Subcutaneous adipose tissue (tissue), 4 donors: Measurements from ENCODE around the gene WDR91. TPM values are rescaled to one million over a fixed set of nuclear protein-coding genes. Genes with fewer than 3 reads are reported as not detected.

Source experiments
- total RNA-seq, 4 donors: library from RNA; depleted of rRNA; stranded (reverse); fragments of >200 nt; gene quantifications; one replicate each; pipeline ENCODE4 v1.1.0, GENCODE V29; 2016
- TF ChIP-seq, protein P1 (sequence below): fragments of 450-650 bp; IDR thresholded peaks from one replicate; pipeline ENCODE4 v1.5.1; 2016; ENCODE audit warnings: low read depth, mild to moderate bottlenecking, control low read depth, antibody characterized with exemption, moderate library complexity

Gene WDR91
- total RNA-seq, 4 donors from 2014 or later: 11.3 to 30.2 (median 24.1) TPM

DNA sequence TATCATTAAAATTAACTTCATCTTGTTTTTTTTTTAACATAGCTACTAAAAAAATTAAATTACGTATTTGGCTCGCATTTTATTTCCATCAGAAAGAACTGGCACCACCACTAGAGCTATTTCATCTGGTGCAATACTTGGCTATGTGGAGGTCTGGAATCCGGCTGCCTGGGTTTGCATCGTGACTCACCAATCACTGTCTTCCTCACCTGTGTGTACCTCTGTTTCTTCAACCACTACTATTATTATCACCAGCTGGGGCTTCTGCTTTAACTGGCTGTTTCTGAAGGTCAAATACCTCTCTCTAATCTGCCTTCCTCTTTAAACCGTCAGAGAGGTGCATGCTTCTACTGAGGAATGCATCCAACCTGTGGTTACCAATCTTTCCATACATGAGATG is 6.5 kb downstream of the WDR91 start:
- TF ChIP-seq, protein P1, sequence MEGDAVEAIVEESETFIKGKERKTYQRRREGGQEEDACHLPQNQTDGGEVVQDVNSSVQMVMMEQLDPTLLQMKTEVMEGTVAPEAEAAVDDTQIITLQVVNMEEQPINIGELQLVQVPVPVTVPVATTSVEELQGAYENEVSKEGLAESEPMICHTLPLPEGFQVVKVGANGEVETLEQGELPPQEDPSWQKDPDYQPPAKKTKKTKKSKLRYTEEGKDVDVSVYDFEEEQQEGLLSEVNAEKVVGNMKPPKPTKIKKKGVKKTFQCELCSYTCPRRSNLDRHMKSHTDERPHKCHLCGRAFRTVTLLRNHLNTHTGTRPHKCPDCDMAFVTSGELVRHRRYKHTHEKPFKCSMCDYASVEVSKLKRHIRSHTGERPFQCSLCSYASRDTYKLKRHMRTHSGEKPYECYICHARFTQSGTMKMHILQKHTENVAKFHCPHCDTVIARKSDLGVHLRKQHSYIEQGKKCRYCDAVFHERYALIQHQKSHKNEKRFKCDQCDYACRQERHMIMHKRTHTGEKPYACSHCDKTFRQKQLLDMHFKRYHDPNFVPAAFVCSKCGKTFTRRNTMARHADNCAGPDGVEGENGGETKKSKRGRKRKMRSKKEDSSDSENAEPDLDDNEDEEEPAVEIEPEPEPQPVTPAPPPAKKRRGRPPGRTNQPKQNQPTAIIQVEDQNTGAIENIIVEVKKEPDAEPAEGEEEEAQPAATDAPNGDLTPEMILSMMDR: no peak

DNA sequence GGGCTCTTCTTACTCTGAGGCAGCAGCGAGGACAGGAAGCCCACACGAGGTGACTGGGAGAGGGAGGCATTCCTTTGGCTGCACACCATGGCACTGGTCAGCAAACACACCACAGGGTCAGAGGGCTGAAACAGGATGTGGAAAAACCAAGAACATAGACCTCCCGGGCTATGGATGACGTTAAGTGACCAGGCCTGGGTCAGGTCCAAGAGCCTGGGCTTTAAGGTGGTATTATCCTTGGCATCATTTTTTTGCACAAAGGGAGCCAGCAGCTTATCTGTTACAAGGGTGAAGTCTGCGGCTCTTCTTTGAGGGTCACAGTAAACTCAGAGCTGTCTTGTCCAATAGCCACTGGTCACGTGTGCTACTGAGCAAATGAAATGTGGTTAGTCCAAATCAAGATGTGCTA is 7.0 kb downstream of the WDR91 start:
- TF ChIP-seq, protein P1: no peak

DNA sequence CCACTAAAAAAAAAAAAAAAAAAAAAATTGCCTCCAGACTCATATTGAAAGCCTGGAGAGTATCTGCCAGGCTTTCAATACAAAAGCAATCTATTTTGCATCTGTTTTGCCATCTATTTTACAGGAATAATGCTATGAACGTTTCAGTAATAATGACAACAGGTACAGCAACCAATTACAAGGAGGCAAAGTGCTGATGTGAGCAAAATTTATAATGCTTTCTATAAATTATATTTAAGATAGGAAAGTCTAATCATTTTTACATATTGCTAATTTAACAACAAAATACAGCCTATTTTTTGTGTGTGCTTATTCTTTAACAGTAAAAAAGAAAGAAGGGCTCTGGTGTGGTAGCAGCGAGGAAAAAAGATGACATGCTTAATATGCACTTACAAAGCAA is 10.0 kb downstream of the WDR91 start:
- TF ChIP-seq, protein P1: no peak

DNA sequence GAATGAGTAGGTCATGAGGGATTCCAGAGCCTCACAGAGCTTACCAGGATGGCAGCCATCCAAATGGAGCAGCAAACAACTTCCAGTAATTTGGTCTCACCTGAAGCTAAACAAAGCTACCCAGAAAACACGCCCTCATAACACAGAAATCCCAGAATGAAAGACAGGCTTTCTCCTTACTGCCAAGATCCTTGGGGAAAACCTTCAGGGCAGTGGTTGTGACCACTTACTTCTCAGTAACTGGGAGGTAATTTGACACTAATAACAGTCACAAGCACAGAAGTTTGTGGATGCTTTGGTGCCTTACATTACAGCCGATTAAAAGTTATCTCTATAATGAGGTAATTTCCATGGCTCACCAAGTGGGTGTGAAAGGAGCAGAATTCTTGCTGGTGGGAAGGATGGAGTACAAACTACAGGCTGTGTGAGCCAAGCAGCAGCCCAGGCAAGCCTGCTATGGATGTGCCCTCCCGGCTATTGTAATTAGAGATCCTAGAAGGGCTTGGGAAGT is 10.4 kb downstream of the WDR91 start:
- TF ChIP-seq, protein P1: no peak

- TF ChIP-seq, protein P1: no peak
These were observed 11.9 kb downstream of the WDR91 start for GRCh38 chr7:135199439-135199838.

- TF ChIP-seq, protein P1: no peak
These were observed 13.2 kb downstream of the WDR91 start for GRCh38 chr7:135197906-135198655.

DNA sequence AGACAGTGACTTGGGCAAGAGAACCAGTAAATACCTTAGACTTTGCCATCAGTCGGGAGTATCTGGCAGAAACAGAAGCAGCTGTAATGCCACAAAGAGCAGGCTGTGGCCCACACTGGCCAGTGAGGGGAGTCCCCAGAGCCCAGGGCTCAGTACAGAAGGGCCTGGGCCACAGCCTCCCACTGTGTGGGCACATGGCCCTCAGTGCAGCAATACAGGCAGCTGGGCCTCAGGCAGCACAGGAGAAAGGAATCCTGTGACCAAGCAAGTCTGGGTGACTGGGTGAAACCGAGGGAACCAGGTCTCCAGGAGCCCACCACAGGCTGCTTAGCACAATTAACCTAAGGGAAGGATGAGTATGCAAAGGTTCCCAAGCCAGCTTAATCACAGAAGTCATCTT is 14.0 kb downstream of the WDR91 start:
- TF ChIP-seq, protein P1: no peak
